GM12878 (cell line): ENCODE data around the gene CDC42BPB. TPM values are rescaled to one million over a fixed set of nuclear protein-coding genes. Genes with fewer than 3 reads are reported as not detected.

Experiments used
- ATAC-seq: fragments of 200-7000 bp; cut with Tn5 transposase; 3 replicates; pipeline ENCODE4 v1.9.1; 2020; ENCODE audit warnings: mild to moderate bottlenecking, moderate library complexity
- BruUV-seq: library from RNA; stranded (reverse); fragments of 400-500 nt; replicated peaks from 2 replicates; lab custom pipeline; 2021; lab: Mats Ljungman, UMichigan
- CTCF ChIA-PET: fragments of 300-600 bp; sonication (Branson Sonifier 250); formaldehyde crosslinking; extraction: SDS; loops from one replicate; lab custom pipeline; 2021; ENCODE audit warnings: inconsistent platforms; lab: Yijun Ruan, JAX
- POLR2A ChIA-PET: fragments of 350-600 bp; formaldehyde crosslinking; extraction: SDS; loops from one replicate; lab custom pipeline; 2021; ENCODE audit warnings: inconsistent platforms; lab: Charles Lee
- RAD21 ChIA-PET: fragments of 300-600 bp; sonication (Branson Sonifier 250); formaldehyde crosslinking; loops from one replicate; lab custom pipeline; 2023; ENCODE audit warnings: antibody characterized with exemption; ENCODE audit not compliant: unreplicated experiment; lab: Charles Lee
- SMC1A ChIA-PET: fragments of 300-600 bp; sonication (Branson Sonifier 250); formaldehyde crosslinking; loops from one replicate; lab custom pipeline; 2023; ENCODE audit not compliant: unreplicated experiment, uncharacterized antibody; lab: Charles Lee
- DNase-seq: peaks from one replicate; pipeline ENCODE4 v3.0.0-alpha.2; 2011; ENCODE audit warnings: low read depth, low spot score
- FAIRE-seq: peaks from 3 replicates; lab custom pipeline; 2011; peaks lifted over from hg19 to GRCh38; lab: Jason Lieb, UNC
- H2AFZ ChIP-seq: 2 replicates; pipeline ENCODE4 v1.6.0; 2011; ENCODE audit warnings: low read depth, low read length, control low read depth; ENCODE audit not compliant: control insufficient read depth
- H3K27ac ChIP-seq: 2 replicates; pipeline ENCODE4 v1.5.1; 2011; ENCODE audit warnings: control low read depth; ENCODE audit not compliant: control insufficient read depth, insufficient read depth
- H3K27me3 ChIP-seq, 2 experiments: replicated peaks in 1 of 2; 2 replicates each; pipeline versions ENCODE4 v1.6.0 to v1.6.1; 2011; ENCODE audit warnings: low read length in 1 of 2; ENCODE audit not compliant: control insufficient read depth in 2 of 2, insufficient read depth in 2 of 2
- H3K36me3 ChIP-seq, 2 experiments: 2 replicates each; pipeline ENCODE4 v1.5.1; 2011; ENCODE audit warnings: low read length in 1 of 2; ENCODE audit not compliant: control insufficient read depth in 2 of 2, insufficient read depth in 2 of 2
- H3K4me1 ChIP-seq: 2 replicates; pipeline ENCODE4 v1.6.1; 2011; ENCODE audit warnings: mild to moderate bottlenecking, low read length, moderate library complexity, mixed read lengths; ENCODE audit not compliant: control insufficient read depth, insufficient read depth
- H3K4me2 ChIP-seq: 2 replicates; pipeline ENCODE4 v1.6.0; 2011; ENCODE audit warnings: control low read depth; ENCODE audit not compliant: control insufficient read depth, insufficient read depth
- H3K4me3 ChIP-seq: fragments of 200-600 bp; sonication (generic); 2 replicates; pipeline ENCODE4 v1.5.1; 2016
- H3K79me2 ChIP-seq: 2 replicates; pipeline ENCODE4 v1.6.0; 2011; ENCODE audit warnings: low read length; ENCODE audit not compliant: control insufficient read depth, insufficient read depth
- H3K9ac ChIP-seq: 2 replicates; pipeline ENCODE4 v1.8.0; 2011; ENCODE audit warnings: low read length, control low read depth, mixed read lengths; ENCODE audit not compliant: control insufficient read depth, insufficient read depth
- H3K9me3 ChIP-seq: replicated peaks from 3 replicates; pipeline ENCODE4 v1.5.1; 2011; ENCODE audit warnings: mild to moderate bottlenecking, low read length; ENCODE audit not compliant: control insufficient read depth, insufficient read depth
- H4K20me1 ChIP-seq: 2 replicates; pipeline ENCODE4 v1.6.0; 2011; ENCODE audit not compliant: control insufficient read depth, insufficient read depth
- BRCA1 ChIP-seq: IDR thresholded peaks from 2 replicates; pipeline ENCODE4 v1.6.1; 2011; ENCODE audit warnings: low read depth, low read length, improper control_type of control experiment
- CBX3 ChIP-seq: fragments of 200-600 bp; sonication (generic); IDR thresholded peaks from 2 replicates; pipeline ENCODE4 v1.6.1; 2016; ENCODE audit warnings: low read depth, borderline replicate concordance
- IRF4 ChIP-seq: IDR thresholded peaks from 2 replicates; pipeline ENCODE4 v1.6.1; 2011; ENCODE audit warnings: low read depth, low read length
- MLLT1 ChIP-seq: fragments of 450-650 bp; IDR thresholded peaks from 2 replicates; pipeline ENCODE4 v1.6.1; 2016; ENCODE audit warnings: mild to moderate bottlenecking
- MYC ChIP-seq: IDR thresholded peaks from 2 replicates; pipeline ENCODE4 v1.6.1; 2011; ENCODE audit warnings: mild to moderate bottlenecking, low read length, moderate library complexity, inconsistent platforms; ENCODE audit not compliant: insufficient read depth, insufficient replicate concordance, insufficient read length, severe bottlenecking
- NRF1 ChIP-seq: conservative IDR thresholded peaks from 2 replicates; pipeline ENCODE4 v1.6.1; 2011; ENCODE audit warnings: mild to moderate bottlenecking, low read depth, low read length, improper control_type of control experiment
- POLR2AphosphoS5 ChIP-seq: IDR thresholded peaks from 2 replicates; pipeline ENCODE4 v1.6.1; 2011; ENCODE audit warnings: mild to moderate bottlenecking, low read length, inconsistent platforms
- RELA ChIP-seq: fragments of 450-650 bp; IDR thresholded peaks from 2 replicates; pipeline ENCODE4 v1.8.0; 2014; ENCODE audit warnings: borderline replicate concordance; ENCODE audit not compliant: partially characterized antibody
- RELB ChIP-seq: fragments of 450-650 bp; IDR thresholded peaks from 2 replicates; pipeline ENCODE4 v1.6.1; 2017; ENCODE audit warnings: low read depth, mild to moderate bottlenecking, moderate library complexity
- WGBS: methylation state at CpG from one replicate; pipeline ENCODE4 v1.1.6; 2016; ENCODE audit warnings: low lambda C conversion rate; ENCODE audit not compliant: insufficient replicate concordance, insufficient coverage; ENCODE audit errors: missing lambda C conversion rate; 5-methylcytosine and 5-hydroxymethylcytosine counted together
- in situ Hi-C: fragments of 300-500 bp; cut with MboI; formaldehyde crosslinking; loops from 9 replicates; pipeline ENCODE4 v1.14.3; 2018; ENCODE audit warnings: mixed read lengths
- intact Hi-C: fragments of 100-400 bp; cut with micrococcal nuclease; formaldehyde crosslinking; loops from one replicate; pipeline ENCODE4 v1.14.2; 2022; ENCODE audit not compliant: unreplicated experiment
- polyA plus RNA-seq, 11 experiments: library from polyadenylated mRNA; depleted of rRNA in 4 of 11; unstranded in 6 of 11; stranded (reverse) in 5 of 11; fragments of >200 nt; fragmentation: Nextera tagmentation in 4 of 11; fragmentation: Illumina TruSeq in 1 of 11; extraction: Ambion mirVana in 4 of 11; extraction: Trizol in 1 of 11; gene quantifications; 1 replicate in 1 of 11; 2 replicates in 10 of 11; pipeline versions ENCODE4 v1.2.1 to v1.2.3, GENCODE V29; 2011 to 2016; ENCODE audit warnings: inconsistent platforms in 2 of 11, missing spikeins in 2 of 11, low read depth in 1 of 11
- total RNA-seq, 4 experiments: library from RNA; depleted of rRNA in 3 of 4; stranded (reverse); fragments of >200 nt in 3 of 4; fragmentation: Illumina TruSeq in 1 of 4; extraction: Trizol in 1 of 4; gene quantifications; 2 replicates each; pipeline versions ENCODE4 v1.2.1 to v1.2.3, GENCODE V29; 2013 to 2021

The CDC42BPB gene
- total and polyA plus RNA-seq, 10 of the 15 experiments (the other 5 are each of a cell fraction or from before 2014, with no cell fraction given) = 0.42 to 22.1 (median 13.3) TPM

- CTCF ChIA-PET = interaction anchor here (1.0 kb wide), 1 partner anchor 10 kb away, joined by 4 read pairs; no protein-coding TSS in a partner anchor
- TF ChIP-seq NRF1 = no peak
- no peak for TF ChIP-seq MLLT1
- no peak for TF ChIP-seq RELA
- no peak for TF ChIP-seq BRCA1
- TF ChIP-seq POLR2AphosphoS5 = no peak
- TF ChIP-seq, all 136 proteins: peak for 0
- ChIA-PET POLR2A (interaction anchor here (0.5 kb wide), 1 partner anchor 188 kb away, joined by 3 read pairs; no protein-coding TSS in a partner anchor), RAD21 (no interaction called here), SMC1A (no interaction called here)
- in situ Hi-C loops = no loop called here
- Histone ChIP-seq H3K4me1 (no peaks in the 10 kb centered on the region; the same call in 1 of the 2 replicates), H3K9me3 (peaks cover 5% of the 10 kb centered on the region; the same call in 2 of the 3 replicates), H3K27ac (no peak overlapping the region), H3K4me3 (no peak overlapping the region), H3K27me3 (no peaks in the 10 kb centered on the region), H3K79me2 (no peaks in the 10 kb centered on the region), H3K9ac (no peak overlapping the region), H2AFZ (no peak overlapping the region), H3K36me3 (peaks cover 2 to 5% of the 10 kb centered on the region in 2 experiments; a peak in 2 of 4 replicates), H3K4me2 (no peak overlapping the region), H4K20me1 (no peaks in the 10 kb centered on the region)
- ATAC-seq (no peak), DNase-seq (no peak), FAIRE-seq (no peak)
- WGBS = 73% methylated on average over 3 of the region's 3 CpGs
- BruUV-seq = no TSS peak
- intact Hi-C loops = no loop called here
Measured at GRCh38 chr14:102991376-102991775, 66.0 kb downstream of the CDC42BPB start.

- TF ChIP-seq CBX3 (no peak), RELB (peak; percentile 50; the same call in 1 of the 2 replicates), MYC (no peak), IRF4 (no peak)
- ChIA-PET CTCF (interaction anchor here (1.4 kb wide), 1 partner anchor 86 kb away, joined by 3 read pairs; no protein-coding TSS in a partner anchor), RAD21 (no interaction called here), SMC1A (interaction anchor here (0.7 kb wide), 1 partner anchor 398 kb away, joined by 3 read pairs; no protein-coding TSS in a partner anchor), POLR2A (no interaction called here)
- no peak overlapping the region for H3K4me2 ChIP-seq
- peaks cover 6 to 8% of the 10 kb centered on the region in 2 experiments; a peak in 3 of 4 replicates for H3K36me3 ChIP-seq
- WGBS = 88% methylated on average over 1 of the region's 1 CpG
- intact Hi-C loops = loop anchor here (5.0 kb wide), 1 partner anchor 64 kb away; no protein-coding TSS in a partner anchor
- in situ Hi-C loops = no loop called here
- no TSS peak for BruUV-seq
- no peak overlapping the region for H3K27ac ChIP-seq
- no peaks in the 10 kb centered on the region for H4K20me1 ChIP-seq
- H3K9ac ChIP-seq = no peak overlapping the region
- no peak overlapping the region for H3K4me3 ChIP-seq
- no peaks in the 10 kb centered on the region for H3K79me2 ChIP-seq
- FAIRE-seq (no peak), ATAC-seq (no peak), DNase-seq (no peak)
- H3K4me1 ChIP-seq = peaks cover 15% of the 10 kb centered on the region
- H2AFZ ChIP-seq = no peak overlapping the region
- no peaks in the 10 kb centered on the region for H3K27me3 ChIP-seq
- peaks cover 5% of the 10 kb centered on the region; the same call in 2 of the 3 replicates for H3K9me3 ChIP-seq
Measured at GRCh38 chr14:102988054-102988453, 69.3 kb downstream of the CDC42BPB start.
